Measurements from ENCODE around the gene GPATCH1. TPM values are rescaled to one million over a fixed set of nuclear protein-coding genes. Genes with fewer than 3 reads are reported as not detected.
"Not testable (repeated sequence)": the region's sequence is repeated elsewhere in the genome, so short reads cannot be mapped to it uniquely, and the experiment has no call there.

GPATCH1 gene
- total and polyA plus RNA-seq, 3 experiments from 2014 or later: 6.7 to 13.7 (median 11.5) TPM

DNA sequence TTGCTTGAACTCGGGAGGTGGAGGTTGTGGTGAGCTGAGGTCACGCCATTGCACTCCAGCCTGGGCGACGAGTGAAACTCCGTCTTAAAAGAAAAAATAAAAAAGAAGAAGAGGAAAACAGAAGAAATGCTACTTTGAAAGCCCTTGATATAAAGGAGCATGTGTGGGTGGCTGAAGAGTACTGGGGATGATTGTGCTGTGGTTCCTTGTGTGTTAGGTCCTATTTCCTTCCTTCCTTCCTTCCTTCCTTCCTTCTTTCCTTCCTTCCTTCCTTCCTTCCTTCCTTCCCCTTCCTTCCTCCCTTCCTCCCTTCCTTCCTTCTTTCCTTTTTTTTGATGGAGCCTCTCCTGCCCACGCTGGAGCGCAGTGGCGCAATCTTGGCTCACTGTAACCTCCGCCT, 65.2 kb downstream of the GPATCH1 start:
- ChIA-PET POLR2A (no interaction called here), CTCF (interaction anchor here (0.8 kb wide), 2 partner anchors 17 to 38 kb away, joined by 3 read pairs; no protein-coding TSS in a partner anchor)
- Mint-ChIP-seq H3K36me3 (no peaks in the 10 kb centered on the region), H3K27ac (peak overlapping the region in 1 of 8 donors; percentile 83), H3K4me1 (peaks cover 5 to 6% (median 5%) of the 10 kb centered on the region in 3 donors), H3K4me3 (no peak overlapping the region), H3K27me3 (peaks cover 5 to 11% of the 10 kb centered on the region in 2 donors), H3K9me3 (no peaks in the 10 kb centered on the region)
- H3K4me3 ChIP-seq (ENCODE audit: low read length): no peak overlapping the region
- no peaks in the 10 kb centered on the region for H3K4me1 ChIP-seq (ENCODE audit: insufficient read depth, low read length)
- H3K9me3 ChIP-seq (ENCODE audit: low read length): no peaks in the 10 kb centered on the region
- H3K27me3 ChIP-seq (ENCODE audit: insufficient read depth, low read length, poor library complexity, severe bottlenecking): no peaks in the 10 kb centered on the region
- no peak for DNase-seq
- no peak overlapping the region for H3K27ac ChIP-seq (ENCODE audit: low read depth, low read length)
- H3K36me3 ChIP-seq (ENCODE audit: insufficient read depth, low read length): no peaks in the 10 kb centered on the region

DNA sequence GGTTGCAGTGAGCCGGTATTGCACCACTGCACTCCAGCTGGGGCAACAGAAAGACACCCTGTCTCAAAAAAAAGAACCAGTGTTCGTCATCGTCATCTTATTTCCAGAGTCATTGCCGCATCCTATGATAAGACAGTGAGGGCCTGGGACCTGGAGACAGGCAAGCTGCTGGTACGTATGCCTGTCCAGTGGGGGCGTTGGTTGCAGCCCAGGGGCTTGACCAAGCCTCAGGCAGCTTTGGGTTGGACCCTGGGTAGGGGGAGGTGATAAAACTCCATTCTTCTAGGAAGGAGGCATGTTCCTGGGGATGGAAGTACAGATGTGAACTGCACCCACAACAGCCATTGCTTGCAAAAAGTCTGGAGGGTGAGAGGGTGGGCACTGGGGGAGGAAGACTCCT, 66.6 kb downstream of the GPATCH1 start:
- Histone ChIP-seq H3K27ac (ENCODE audit: low read depth, low read length) (no peak overlapping the region), H3K36me3 (ENCODE audit: insufficient read depth, low read length) (no peaks in the 10 kb centered on the region), H3K27me3 (ENCODE audit: insufficient read depth, low read length, poor library complexity, severe bottlenecking) (no peaks in the 10 kb centered on the region), H3K4me3 (ENCODE audit: low read length) (no peak overlapping the region), H3K9me3 (ENCODE audit: low read length) (no peaks in the 10 kb centered on the region), H3K4me1 (ENCODE audit: insufficient read depth, low read length) (no peaks in the 10 kb centered on the region)
- Mint-ChIP-seq H3K27ac (peak overlapping the region in 1 of 8 donors; percentile 29), H3K27me3 (peaks cover 5% of the 10 kb centered on the region in 2 donors), H3K36me3 (no peaks in the 10 kb centered on the region), H3K9me3 (no peaks in the 10 kb centered on the region), H3K4me3 (no peak overlapping the region), H3K4me1 (peaks cover 5 to 6% (median 5%) of the 10 kb centered on the region in 3 donors)
- CTCF ChIA-PET: interaction anchor here (1.0 to 2.8 kb wide), 4 partner anchors 9 to 39 kb away, joined by 3 to 11 read pairs (median 6); no protein-coding TSS in a partner anchor
- POLR2A ChIA-PET: no interaction called here
- no peak for DNase-seq

DNA sequence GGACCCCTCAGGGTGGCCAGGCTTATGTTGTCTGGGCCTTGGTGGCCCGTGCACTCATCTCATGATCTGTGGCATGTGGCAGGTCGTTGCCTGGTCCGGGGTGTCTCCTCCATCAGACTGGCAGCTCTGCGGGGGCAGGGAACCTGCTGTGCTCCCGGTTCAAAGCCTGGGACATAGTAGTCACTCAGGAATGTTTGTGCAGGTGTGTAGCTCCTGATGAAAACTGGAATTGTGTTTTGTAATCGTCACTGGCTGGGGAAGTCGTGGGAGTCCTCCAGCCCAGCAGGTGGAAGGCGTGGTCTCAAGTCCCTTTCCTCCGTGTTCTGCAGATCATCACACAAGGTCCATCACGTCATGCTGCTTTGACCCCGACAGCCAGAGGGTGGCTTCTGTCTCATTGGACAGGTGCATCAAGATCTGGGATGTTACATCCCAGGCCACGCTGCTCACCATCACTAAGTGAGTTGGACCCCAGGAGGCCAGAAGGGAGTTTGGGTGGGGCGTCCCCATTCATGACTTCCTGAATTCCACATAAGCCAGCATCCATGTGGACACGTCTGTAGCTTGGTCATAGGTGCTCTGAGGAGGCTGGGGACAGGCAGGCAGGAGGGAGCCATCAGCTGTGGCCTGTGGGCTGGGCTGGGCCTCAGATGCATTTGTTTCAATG, 70.0 kb downstream of the GPATCH1 start:
- ChIA-PET CTCF (interaction anchor here (1.7 kb wide), 1 partner anchor 259 kb away, joined by 3 read pairs; no protein-coding TSS in a partner anchor), POLR2A (no interaction called here)
- no peak for DNase-seq
- Mint-ChIP-seq H3K4me3 (no peak overlapping the region), H3K9me3 (no peaks in the 10 kb centered on the region), H3K27me3 (peaks cover 0 to 3% of the 10 kb centered on the region in 2 donors), H3K36me3 (no peaks in the 10 kb centered on the region), H3K4me1 (no peaks in the 10 kb centered on the region), H3K27ac (peak overlapping the region in 1 of 8 donors; percentile 56)
- Histone ChIP-seq H3K27ac (ENCODE audit: low read depth, low read length) (no peak overlapping the region), H3K36me3 (ENCODE audit: insufficient read depth, low read length) (no peaks in the 10 kb centered on the region), H3K9me3 (ENCODE audit: low read length) (no peaks in the 10 kb centered on the region), H3K27me3 (ENCODE audit: insufficient read depth, low read length, poor library complexity, severe bottlenecking) (no peaks in the 10 kb centered on the region), H3K4me3 (ENCODE audit: low read length) (no peak overlapping the region), H3K4me1 (ENCODE audit: insufficient read depth, low read length) (no peaks in the 10 kb centered on the region)

DNA sequence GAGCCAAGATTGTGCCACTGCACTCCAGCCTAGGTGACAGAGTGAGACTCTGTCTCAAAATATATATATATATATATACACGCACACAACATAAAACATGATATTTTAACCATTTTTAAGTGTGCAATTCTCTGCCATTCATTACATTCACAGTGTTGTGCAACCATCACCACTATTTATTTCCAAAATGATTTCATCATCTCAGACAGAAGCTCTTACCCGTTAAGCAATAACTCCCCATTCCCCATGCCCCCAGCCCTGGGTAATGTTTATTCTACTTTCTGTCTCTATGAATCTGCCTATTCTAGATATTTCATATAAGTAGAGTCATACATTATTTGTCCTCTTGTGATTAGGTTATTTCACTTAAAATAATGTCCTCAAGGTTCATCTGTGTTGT, 71.2 kb downstream of the GPATCH1 start:
- POLR2A ChIA-PET: no interaction called here
- Histone ChIP-seq H3K27me3 (ENCODE audit: insufficient read depth, low read length, poor library complexity, severe bottlenecking) (no peaks in the 10 kb centered on the region), H3K36me3 (ENCODE audit: insufficient read depth, low read length) (no peaks in the 10 kb centered on the region), H3K27ac (ENCODE audit: low read depth, low read length) (no peak overlapping the region), H3K4me3 (ENCODE audit: low read length) (no peak overlapping the region), H3K9me3 (ENCODE audit: low read length) (no peaks in the 10 kb centered on the region), H3K4me1 (ENCODE audit: insufficient read depth, low read length) (no peaks in the 10 kb centered on the region)
- Mint-ChIP-seq H3K4me3 (no peak overlapping the region), H3K36me3 (no peaks in the 10 kb centered on the region), H3K27ac (peak overlapping the region in 1 of 8 donors; percentile 62), H3K4me1 (no peaks in the 10 kb centered on the region), H3K27me3 (peaks cover 0 to 1% of the 10 kb centered on the region in 2 donors), H3K9me3 (no peaks in the 10 kb centered on the region)
- DNase-seq: no peak
- CTCF ChIA-PET: interaction anchor here (1.7 kb wide), 1 partner anchor 257 kb away, joined by 3 read pairs; no protein-coding TSS in a partner anchor

- H3K4me1 ChIP-seq (ENCODE audit: insufficient read depth, low read length); H3K36me3 Mint-ChIP-seq; H3K27ac ChIP-seq (ENCODE audit: low read depth, low read length); H3K27me3 ChIP-seq (ENCODE audit: insufficient read depth, low read length, poor library complexity, severe bottlenecking); H3K4me3 Mint-ChIP-seq; H3K4me3 ChIP-seq (ENCODE audit: low read length); DNase-seq; H3K9me3 ChIP-seq (ENCODE audit: low read length); H3K27me3 Mint-ChIP-seq; H3K9me3 Mint-ChIP-seq; H3K4me1 Mint-ChIP-seq; POLR2A ChIA-PET; H3K36me3 ChIP-seq (ENCODE audit: insufficient read depth, low read length): not testable (repeated sequence)
- CTCF ChIA-PET: interaction anchor here (0.8 to 1.7 kb wide), 2 partner anchors 24 to 257 kb away, joined by 3 read pairs; no protein-coding TSS in a partner anchor
- peak overlapping the region in 1 of 8 donors; percentile 23 for H3K27ac Mint-ChIP-seq
Measured at GRCh38 chr19:33152625-33153024, 71.6 kb downstream of the GPATCH1 start.

DNA sequence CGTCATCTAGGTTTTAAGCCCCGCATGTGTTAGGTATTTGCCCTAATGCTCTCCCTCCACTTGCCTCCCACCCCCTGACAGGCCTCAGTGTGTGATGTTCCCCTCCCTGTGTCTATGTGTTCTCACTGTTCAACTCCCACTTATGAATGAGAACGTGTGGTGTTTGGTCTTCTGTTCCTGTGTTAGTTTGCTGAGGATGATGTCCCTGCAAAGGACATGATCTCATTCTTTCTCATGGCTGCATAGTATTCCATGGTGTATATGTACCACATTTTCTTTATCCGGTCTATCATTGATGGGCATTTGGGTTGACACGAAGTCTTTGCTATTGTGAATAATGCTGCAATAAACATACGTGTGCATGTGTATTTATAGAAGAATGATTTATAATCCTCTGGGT, 73.3 kb downstream of the GPATCH1 start:
- H3K4me1 ChIP-seq (ENCODE audit: insufficient read depth, low read length): peaks cover 11% of the 10 kb centered on the region
- H3K9me3 ChIP-seq (ENCODE audit: low read length); H3K9me3 Mint-ChIP-seq; DNase-seq; H3K36me3 ChIP-seq (ENCODE audit: insufficient read depth, low read length); H3K4me3 ChIP-seq (ENCODE audit: low read length); H3K4me3 Mint-ChIP-seq; H3K27ac ChIP-seq (ENCODE audit: low read depth, low read length); H3K27me3 ChIP-seq (ENCODE audit: insufficient read depth, low read length, poor library complexity, severe bottlenecking); H3K36me3 Mint-ChIP-seq; H3K27me3 Mint-ChIP-seq; POLR2A ChIA-PET: not testable (repeated sequence)
- CTCF ChIA-PET: interaction anchor here (1.3 to 2.1 kb wide), 2 partner anchors 10 to 29 kb away, joined by 4 to 8 read pairs; no protein-coding TSS in a partner anchor
- Mint-ChIP-seq H3K27ac (peak overlapping the region in 1 of 8 donors; percentile 32), H3K4me1 (peaks cover 9 to 15% (median 12%) of the 10 kb centered on the region in 3 donors)

DNA sequence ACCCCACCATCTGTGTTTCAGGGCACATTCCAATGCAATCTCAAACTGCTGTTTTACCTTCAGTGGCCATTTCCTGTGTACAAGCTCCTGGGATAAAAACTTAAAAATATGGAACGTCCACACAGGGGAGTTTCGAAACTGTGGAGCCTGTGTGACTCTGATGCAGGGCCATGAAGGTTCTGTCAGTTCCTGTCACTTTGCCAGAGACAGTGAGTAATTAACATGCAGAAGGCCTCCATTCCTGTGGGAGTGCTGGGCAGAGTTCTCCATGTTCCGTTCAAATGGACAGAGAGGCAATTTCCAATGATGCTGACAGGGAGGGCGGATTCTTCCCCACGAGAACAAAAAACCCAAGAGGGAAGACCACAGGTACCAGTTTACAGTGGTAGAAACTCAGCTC, 75.4 kb downstream of the GPATCH1 start:
- POLR2A ChIA-PET: no interaction called here
- CTCF ChIA-PET: interaction anchor here (0.7 to 9.5 kb wide), 4 partner anchors 9 to 28 kb away, joined by 3 to 80 read pairs (median 6); no protein-coding TSS in a partner anchor
- H3K27ac Mint-ChIP-seq: no peak overlapping the region

GRCh38 chr19:33157906-33158305, 76.9 kb downstream of the GPATCH1 start:
- H3K27me3 Mint-ChIP-seq: peaks cover 0 to 1% of the 10 kb centered on the region in 2 donors
- H3K27ac Mint-ChIP-seq: peak overlapping the region in 6 of 8 donors; percentile 6 to 68 (median 58)
- H3K27ac ChIP-seq (ENCODE audit: low read depth, low read length): no peak overlapping the region
- peak overlapping the region in 1 of 7 donors; percentile 44 for H3K4me3 Mint-ChIP-seq
- H3K36me3 Mint-ChIP-seq: no peaks in the 10 kb centered on the region
- DNase-seq: no peak
- ChIA-PET POLR2A (interaction anchor here (1.0 to 1.3 kb wide), 2 partner anchors 18 to 19 kb away, joined by 3 read pairs; no protein-coding TSS in a partner anchor), CTCF (interaction anchor here (9.5 kb wide), 1 partner anchor 18 kb away, joined by 80 read pairs; no protein-coding TSS in a partner anchor)
- H3K9me3 Mint-ChIP-seq: no peaks in the 10 kb centered on the region
- no peak overlapping the region for H3K4me3 ChIP-seq (ENCODE audit: low read length)
- H3K9me3 ChIP-seq (ENCODE audit: low read length): no peaks in the 10 kb centered on the region
- H3K4me1 Mint-ChIP-seq: peaks cover 30 to 43% (median 40%) of the 10 kb centered on the region in 3 donors
- H3K27me3 ChIP-seq (ENCODE audit: insufficient read depth, low read length, poor library complexity, severe bottlenecking): no peaks in the 10 kb centered on the region
- peaks cover 31% of the 10 kb centered on the region for H3K4me1 ChIP-seq (ENCODE audit: insufficient read depth, low read length)
- no peaks in the 10 kb centered on the region for H3K36me3 ChIP-seq (ENCODE audit: insufficient read depth, low read length)

More for the DNA sequence above, 75.4 kb downstream of the GPATCH1 start:
- H3K27me3 ChIP-seq (ENCODE audit: insufficient read depth, low read length, poor library complexity, severe bottlenecking): no peaks in the 10 kb centered on the region
- H3K4me1 Mint-ChIP-seq: peaks cover 25 to 36% (median 32%) of the 10 kb centered on the region in 3 donors
- no peaks in the 10 kb centered on the region for H3K9me3 ChIP-seq (ENCODE audit: low read length)
- no peak overlapping the region for H3K4me3 ChIP-seq (ENCODE audit: low read length)
- no peaks in the 10 kb centered on the region for H3K36me3 Mint-ChIP-seq
- peaks cover 28% of the 10 kb centered on the region for H3K4me1 ChIP-seq (ENCODE audit: insufficient read depth, low read length)
- no peak for DNase-seq
- H3K4me3 Mint-ChIP-seq: no peak overlapping the region
- H3K36me3 ChIP-seq (ENCODE audit: insufficient read depth, low read length): no peaks in the 10 kb centered on the region
- H3K27ac ChIP-seq (ENCODE audit: low read depth, low read length): no peak overlapping the region
- no peaks in the 10 kb centered on the region for H3K9me3 Mint-ChIP-seq
- H3K27me3 Mint-ChIP-seq: peaks cover 0 to 1% of the 10 kb centered on the region in 2 donors

Measured in CD8-positive, alpha-beta memory T cell (primary cell).